A549 (cell line): ENCODE measurements around the gene RNF26.

Experiments used
- CBX8 ChIP-seq: fragments of 200-600 bp; sonication (generic); IDR thresholded peaks from 2 replicates; pipeline ENCODE4 v1.6.1; 2016
- EHF ChIP-seq: fragments of 250-450 bp; sonication (Bioruptor Pico); IDR thresholded peaks from 2 replicates; pipeline ENCODE4 v1.5.0; 2020; ENCODE audit warnings: mild to moderate bottlenecking
- EP300 ChIP-seq, 2 experiments: fragments of >200 bp; sonication (Bioruptor Twin); formaldehyde crosslinking; IDR thresholded peaks; 2 replicates in 1 of 2; 3 replicates in 1 of 2; pipeline ENCODE4 v1.6.1; 2016 to 2017
- HDAC2 ChIP-seq: fragments of 200-600 bp; sonication (generic); IDR thresholded peaks from 2 replicates; pipeline ENCODE4 v1.6.1; 2016
- NPAS2 ChIP-seq: fragments of 250-450 bp; sonication (Bioruptor Pico); IDR thresholded peaks from 2 replicates; pipeline ENCODE4 v1.8.0; 2022; ENCODE audit warnings: mild to moderate bottlenecking, moderate library complexity, borderline replicate concordance
- RAD21 ChIP-seq, 2 experiments: fragments of >200 bp in 1 of 2; sonication (Bioruptor Twin) in 1 of 2; formaldehyde crosslinking in 1 of 2; IDR thresholded peaks in 1 of 2; conservative IDR thresholded peaks in 1 of 2; 2 replicates in 1 of 2; 3 replicates in 1 of 2; pipeline ENCODE4 v1.6.1; 2012 to 2018; ENCODE audit warnings: inconsistent platforms in 1 of 2
- RARB ChIP-seq: fragments of 250-450 bp; sonication (Bioruptor Pico); IDR thresholded peaks from 2 replicates; pipeline ENCODE4 v1.8.0; 2021; ENCODE audit warnings: mild to moderate bottlenecking, moderate library complexity
- SREBF2 ChIP-seq: fragments of 450-650 bp; IDR thresholded peaks from 2 replicates; pipeline ENCODE4 v1.6.1; 2014; ENCODE audit warnings: mild to moderate bottlenecking, moderate library complexity
- TF ChIP-seq, protein P1 (sequence below): fragments of 200-600 bp; sonication (generic); IDR thresholded peaks from 2 replicates; pipeline ENCODE4 v1.6.1; 2016; ENCODE audit warnings: antibody characterized with exemption, mild to moderate bottlenecking, moderate library complexity
- TF ChIP-seq, protein P2 (sequence below): fragments of 450-650 bp; IDR thresholded peaks from 2 replicates; pipeline ENCODE4 v1.6.1; 2014; ENCODE audit warnings: antibody characterized with exemption
- TF ChIP-seq, protein P3 (sequence below): fragments of >200 bp; sonication (Bioruptor Twin); formaldehyde crosslinking; IDR thresholded peaks from 3 replicates; pipeline ENCODE4 v1.5.1; 2016
- TF ChIP-seq, protein P4 (sequence below): IDR thresholded peaks from 2 replicates; pipeline ENCODE4 v1.6.1; 2012

DNA sequence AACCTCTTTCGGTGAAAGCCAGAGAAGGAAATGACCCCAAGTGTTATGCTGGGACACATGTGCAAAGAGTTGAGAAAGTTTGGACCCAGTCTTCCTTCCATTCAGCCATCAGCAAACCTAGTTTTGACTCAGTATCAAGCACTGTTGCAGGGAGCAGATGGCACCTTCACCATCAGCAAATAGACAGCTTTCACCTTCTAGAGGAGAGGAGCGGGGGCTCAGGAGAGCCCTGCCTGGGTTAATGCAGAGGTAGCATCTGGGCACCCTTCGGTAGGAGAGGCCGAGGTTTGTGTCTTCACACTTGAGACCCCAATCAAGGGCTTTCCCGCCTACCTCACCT is 28.4 kb downstream of the RNF26 start:
- TF ChIP-seq, protein P1, sequence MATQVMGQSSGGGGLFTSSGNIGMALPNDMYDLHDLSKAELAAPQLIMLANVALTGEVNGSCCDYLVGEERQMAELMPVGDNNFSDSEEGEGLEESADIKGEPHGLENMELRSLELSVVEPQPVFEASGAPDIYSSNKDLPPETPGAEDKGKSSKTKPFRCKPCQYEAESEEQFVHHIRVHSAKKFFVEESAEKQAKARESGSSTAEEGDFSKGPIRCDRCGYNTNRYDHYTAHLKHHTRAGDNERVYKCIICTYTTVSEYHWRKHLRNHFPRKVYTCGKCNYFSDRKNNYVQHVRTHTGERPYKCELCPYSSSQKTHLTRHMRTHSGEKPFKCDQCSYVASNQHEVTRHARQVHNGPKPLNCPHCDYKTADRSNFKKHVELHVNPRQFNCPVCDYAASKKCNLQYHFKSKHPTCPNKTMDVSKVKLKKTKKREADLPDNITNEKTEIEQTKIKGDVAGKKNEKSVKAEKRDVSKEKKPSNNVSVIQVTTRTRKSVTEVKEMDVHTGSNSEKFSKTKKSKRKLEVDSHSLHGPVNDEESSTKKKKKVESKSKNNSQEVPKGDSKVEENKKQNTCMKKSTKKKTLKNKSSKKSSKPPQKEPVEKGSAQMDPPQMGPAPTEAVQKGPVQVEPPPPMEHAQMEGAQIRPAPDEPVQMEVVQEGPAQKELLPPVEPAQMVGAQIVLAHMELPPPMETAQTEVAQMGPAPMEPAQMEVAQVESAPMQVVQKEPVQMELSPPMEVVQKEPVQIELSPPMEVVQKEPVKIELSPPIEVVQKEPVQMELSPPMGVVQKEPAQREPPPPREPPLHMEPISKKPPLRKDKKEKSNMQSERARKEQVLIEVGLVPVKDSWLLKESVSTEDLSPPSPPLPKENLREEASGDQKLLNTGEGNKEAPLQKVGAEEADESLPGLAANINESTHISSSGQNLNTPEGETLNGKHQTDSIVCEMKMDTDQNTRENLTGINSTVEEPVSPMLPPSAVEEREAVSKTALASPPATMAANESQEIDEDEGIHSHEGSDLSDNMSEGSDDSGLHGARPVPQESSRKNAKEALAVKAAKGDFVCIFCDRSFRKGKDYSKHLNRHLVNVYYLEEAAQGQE: no peak
- TF ChIP-seq RAD21 (conservative IDR thresholded peaks at IDR 0.05 in 1 of 2, IDR thresholded peaks at IDR 0.05 in 1 of 2) (no peak), HDAC2 (no peak), EHF (no peak), EP300 (IDR thresholded peaks at IDR 0.05) (no peak), RARB (CRISPR knock-in tag) (no peak), SREBF2 (no peak), NPAS2 (CRISPR knock-in tag) (no peak), CBX8 (no peak)
- TF ChIP-seq, protein P2, sequence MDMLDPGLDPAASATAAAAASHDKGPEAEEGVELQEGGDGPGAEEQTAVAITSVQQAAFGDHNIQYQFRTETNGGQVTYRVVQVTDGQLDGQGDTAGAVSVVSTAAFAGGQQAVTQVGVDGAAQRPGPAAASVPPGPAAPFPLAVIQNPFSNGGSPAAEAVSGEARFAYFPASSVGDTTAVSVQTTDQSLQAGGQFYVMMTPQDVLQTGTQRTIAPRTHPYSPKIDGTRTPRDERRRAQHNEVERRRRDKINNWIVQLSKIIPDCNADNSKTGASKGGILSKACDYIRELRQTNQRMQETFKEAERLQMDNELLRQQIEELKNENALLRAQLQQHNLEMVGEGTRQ: no peak
- TF ChIP-seq, protein P3, sequence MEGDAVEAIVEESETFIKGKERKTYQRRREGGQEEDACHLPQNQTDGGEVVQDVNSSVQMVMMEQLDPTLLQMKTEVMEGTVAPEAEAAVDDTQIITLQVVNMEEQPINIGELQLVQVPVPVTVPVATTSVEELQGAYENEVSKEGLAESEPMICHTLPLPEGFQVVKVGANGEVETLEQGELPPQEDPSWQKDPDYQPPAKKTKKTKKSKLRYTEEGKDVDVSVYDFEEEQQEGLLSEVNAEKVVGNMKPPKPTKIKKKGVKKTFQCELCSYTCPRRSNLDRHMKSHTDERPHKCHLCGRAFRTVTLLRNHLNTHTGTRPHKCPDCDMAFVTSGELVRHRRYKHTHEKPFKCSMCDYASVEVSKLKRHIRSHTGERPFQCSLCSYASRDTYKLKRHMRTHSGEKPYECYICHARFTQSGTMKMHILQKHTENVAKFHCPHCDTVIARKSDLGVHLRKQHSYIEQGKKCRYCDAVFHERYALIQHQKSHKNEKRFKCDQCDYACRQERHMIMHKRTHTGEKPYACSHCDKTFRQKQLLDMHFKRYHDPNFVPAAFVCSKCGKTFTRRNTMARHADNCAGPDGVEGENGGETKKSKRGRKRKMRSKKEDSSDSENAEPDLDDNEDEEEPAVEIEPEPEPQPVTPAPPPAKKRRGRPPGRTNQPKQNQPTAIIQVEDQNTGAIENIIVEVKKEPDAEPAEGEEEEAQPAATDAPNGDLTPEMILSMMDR: no peak
- TF ChIP-seq, protein P4, sequence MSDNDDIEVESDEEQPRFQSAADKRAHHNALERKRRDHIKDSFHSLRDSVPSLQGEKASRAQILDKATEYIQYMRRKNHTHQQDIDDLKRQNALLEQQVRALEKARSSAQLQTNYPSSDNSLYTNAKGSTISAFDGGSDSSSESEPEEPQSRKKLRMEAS: no peak
